ENCODE results near the gene NAGPA. TPM values are rescaled to one million over a fixed set of nuclear protein-coding genes. Genes with fewer than 3 reads are reported as not detected.

Gene NAGPA
- total and polyA plus RNA-seq, 2 of the 13 experiments (the other 11 are each of a cell fraction or from before 2014, with no cell fraction given), result 27.1 to 60.3 TPM

DNA sequence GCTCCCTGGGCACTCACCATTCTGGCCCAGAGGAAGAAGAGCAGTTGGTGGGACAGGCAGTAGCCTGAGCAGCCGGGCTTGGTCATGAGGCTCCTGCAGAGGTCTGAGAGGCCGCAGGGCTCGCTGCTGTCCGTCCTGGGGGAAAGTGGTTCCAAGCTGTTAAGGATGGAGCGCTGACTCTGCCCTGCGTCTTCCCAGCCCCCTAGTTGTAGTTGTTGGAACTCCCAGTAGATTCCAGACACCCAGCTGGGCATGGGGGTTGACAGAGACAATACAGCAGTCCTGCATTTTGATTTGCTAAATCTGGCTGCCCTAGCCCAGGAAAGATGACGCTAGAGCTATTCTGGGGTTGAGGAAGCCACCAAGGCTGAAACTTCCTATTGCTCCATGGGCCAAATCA lies 24.7 kb upstream of the NAGPA start (continued):
- TF ChIP-seq, protein P1, sequence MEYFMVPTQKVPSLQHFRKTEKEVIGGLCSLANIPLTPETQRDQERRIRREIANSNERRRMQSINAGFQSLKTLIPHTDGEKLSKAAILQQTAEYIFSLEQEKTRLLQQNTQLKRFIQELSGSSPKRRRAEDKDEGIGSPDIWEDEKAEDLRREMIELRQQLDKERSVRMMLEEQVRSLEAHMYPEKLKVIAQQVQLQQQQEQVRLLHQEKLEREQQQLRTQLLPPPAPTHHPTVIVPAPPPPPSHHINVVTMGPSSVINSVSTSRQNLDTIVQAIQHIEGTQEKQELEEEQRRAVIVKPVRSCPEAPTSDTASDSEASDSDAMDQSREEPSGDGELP (IDR thresholded peaks at IDR 0.05; ENCODE audit: borderline replicate concordance, low read depth), result peak; percentile 27; the same call in 1 of the 2 replicates
- no peak for TF ChIP-seq NR2F6 (IDR thresholded peaks at IDR 0.05)
- TF ChIP-seq NR2F6 (CRISPR knock-in tag; IDR thresholded peaks at IDR 0.05), result no peak
- TF ChIP-seq, protein P2, sequence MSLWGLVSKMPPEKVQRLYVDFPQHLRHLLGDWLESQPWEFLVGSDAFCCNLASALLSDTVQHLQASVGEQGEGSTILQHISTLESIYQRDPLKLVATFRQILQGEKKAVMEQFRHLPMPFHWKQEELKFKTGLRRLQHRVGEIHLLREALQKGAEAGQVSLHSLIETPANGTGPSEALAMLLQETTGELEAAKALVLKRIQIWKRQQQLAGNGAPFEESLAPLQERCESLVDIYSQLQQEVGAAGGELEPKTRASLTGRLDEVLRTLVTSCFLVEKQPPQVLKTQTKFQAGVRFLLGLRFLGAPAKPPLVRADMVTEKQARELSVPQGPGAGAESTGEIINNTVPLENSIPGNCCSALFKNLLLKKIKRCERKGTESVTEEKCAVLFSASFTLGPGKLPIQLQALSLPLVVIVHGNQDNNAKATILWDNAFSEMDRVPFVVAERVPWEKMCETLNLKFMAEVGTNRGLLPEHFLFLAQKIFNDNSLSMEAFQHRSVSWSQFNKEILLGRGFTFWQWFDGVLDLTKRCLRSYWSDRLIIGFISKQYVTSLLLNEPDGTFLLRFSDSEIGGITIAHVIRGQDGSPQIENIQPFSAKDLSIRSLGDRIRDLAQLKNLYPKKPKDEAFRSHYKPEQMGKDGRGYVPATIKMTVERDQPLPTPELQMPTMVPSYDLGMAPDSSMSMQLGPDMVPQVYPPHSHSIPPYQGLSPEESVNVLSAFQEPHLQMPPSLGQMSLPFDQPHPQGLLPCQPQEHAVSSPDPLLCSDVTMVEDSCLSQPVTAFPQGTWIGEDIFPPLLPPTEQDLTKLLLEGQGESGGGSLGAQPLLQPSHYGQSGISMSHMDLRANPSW (CRISPR knock-in tag; IDR thresholded peaks at IDR 0.05; ENCODE audit: borderline replicate concordance), result no peak
- TF ChIP-seq MED1 (CRISPR knock-in tag; IDR thresholded peaks at IDR 0.05), result no peak
- 0 out of 2 replicates have a peak, but pooled peaks have one; percentile 50 for TF ChIP-seq ZNF274 (CRISPR knock-in tag; IDR thresholded peaks at IDR 0.05)
- no peak for TF ChIP-seq ZNF747 (CRISPR knock-in tag; IDR thresholded peaks at IDR 0.05; ENCODE audit: borderline replicate concordance)
- TF ChIP-seq, protein P3, sequence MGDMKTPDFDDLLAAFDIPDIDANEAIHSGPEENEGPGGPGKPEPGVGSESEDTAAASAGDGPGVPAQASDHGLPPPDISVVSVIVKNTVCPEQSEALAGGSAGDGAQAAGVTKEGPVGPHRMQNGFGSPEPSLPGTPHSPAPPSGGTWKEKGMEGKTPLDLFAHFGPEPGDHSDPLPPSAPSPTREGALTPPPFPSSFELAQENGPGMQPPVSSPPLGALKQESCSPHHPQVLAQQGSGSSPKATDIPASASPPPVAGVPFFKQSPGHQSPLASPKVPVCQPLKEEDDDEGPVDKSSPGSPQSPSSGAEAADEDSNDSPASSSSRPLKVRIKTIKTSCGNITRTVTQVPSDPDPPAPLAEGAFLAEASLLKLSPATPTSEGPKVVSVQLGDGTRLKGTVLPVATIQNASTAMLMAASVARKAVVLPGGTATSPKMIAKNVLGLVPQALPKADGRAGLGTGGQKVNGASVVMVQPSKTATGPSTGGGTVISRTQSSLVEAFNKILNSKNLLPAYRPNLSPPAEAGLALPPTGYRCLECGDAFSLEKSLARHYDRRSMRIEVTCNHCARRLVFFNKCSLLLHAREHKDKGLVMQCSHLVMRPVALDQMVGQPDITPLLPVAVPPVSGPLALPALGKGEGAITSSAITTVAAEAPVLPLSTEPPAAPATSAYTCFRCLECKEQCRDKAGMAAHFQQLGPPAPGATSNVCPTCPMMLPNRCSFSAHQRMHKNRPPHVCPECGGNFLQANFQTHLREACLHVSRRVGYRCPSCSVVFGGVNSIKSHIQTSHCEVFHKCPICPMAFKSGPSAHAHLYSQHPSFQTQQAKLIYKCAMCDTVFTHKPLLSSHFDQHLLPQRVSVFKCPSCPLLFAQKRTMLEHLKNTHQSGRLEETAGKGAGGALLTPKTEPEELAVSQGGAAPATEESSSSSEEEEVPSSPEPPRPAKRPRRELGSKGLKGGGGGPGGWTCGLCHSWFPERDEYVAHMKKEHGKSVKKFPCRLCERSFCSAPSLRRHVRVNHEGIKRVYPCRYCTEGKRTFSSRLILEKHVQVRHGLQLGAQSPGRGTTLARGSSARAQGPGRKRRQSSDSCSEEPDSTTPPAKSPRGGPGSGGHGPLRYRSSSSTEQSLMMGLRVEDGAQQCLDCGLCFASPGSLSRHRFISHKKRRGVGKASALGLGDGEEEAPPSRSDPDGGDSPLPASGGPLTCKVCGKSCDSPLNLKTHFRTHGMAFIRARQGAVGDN (CRISPR knock-in tag; IDR thresholded peaks at IDR 0.05), result 0 out of 2 replicates have a peak, but pooled peaks have one; percentile 28
- peak; percentile 8; the same call in 1 of the 2 replicates for TF ChIP-seq HOXA3 (CRISPR knock-in tag; IDR thresholded peaks at IDR 0.05)
- no peak for TF ChIP-seq PHF20 (CRISPR knock-in tag; IDR thresholded peaks at IDR 0.05)

Data from HepG2 (cell line).